ENCODE measurements around the gene RSF1. TPM values are rescaled to one million over a fixed set of nuclear protein-coding genes. Genes with fewer than 3 reads are reported as not detected.

Gene RSF1
- polyA plus RNA-seq, 1 donor (not counting 4 experiments of a cell fraction or from before 2014, with no cell fraction given): 20.9 TPM

GRCh38 chr11:77778118-77778517, 42.4 kb downstream of the RSF1 start:
- FAIRE-seq: no peak
- DNase-seq (ENCODE audit: low read depth, low spot score): no peak
- H3K79me2 ChIP-seq (ENCODE audit: control insufficient read depth, insufficient read depth, low read length): peaks cover 42% of the 10 kb centered on the region
- dilution Hi-C loops (cut with MboI; ENCODE audit: extremely low pct_ligation_motif_present, low sequenced_read_pairs): no loop called here
- no peak overlapping the region for H3K9ac ChIP-seq (ENCODE audit: control insufficient read depth, extremely low read depth, insufficient read depth, low read length)
- no peak overlapping the region for H3K4me3 ChIP-seq (ENCODE audit: control insufficient read depth in 2 of 3, extremely low read depth in 1 of 3, insufficient read depth in 2 of 3, low read depth in 1 of 3, low read length in 3 of 3)
- H3K9me1 ChIP-seq (ENCODE audit: control insufficient read depth, extremely low read depth, insufficient read depth, low read length): no peaks in the 10 kb centered on the region
- H3K4me2 ChIP-seq (ENCODE audit: control insufficient read depth, extremely low read depth, insufficient read depth, low read depth, low read length): no peak overlapping the region
- no peaks in the 10 kb centered on the region for H3K4me1 ChIP-seq (ENCODE audit: control insufficient read depth, extremely low read depth, insufficient read depth, low read length)
- H4K20me1 ChIP-seq (ENCODE audit: control insufficient read depth, extremely low read depth, insufficient read depth, low read length): no peaks in the 10 kb centered on the region
- no peaks in the 10 kb centered on the region for H3K9me3 ChIP-seq (ENCODE audit: control insufficient read depth, low read depth, low read length)
- no peak overlapping the region for H3K27ac ChIP-seq (ENCODE audit: control insufficient read depth, insufficient read depth, low read length)
- H3K27me3 ChIP-seq (ENCODE audit: control insufficient read depth, extremely low read depth, insufficient read depth, low read length): no peaks in the 10 kb centered on the region
- H3K36me3 ChIP-seq (ENCODE audit: control insufficient read depth in 2 of 2, extremely low read depth in 1 of 2, insufficient read depth in 2 of 2, low read length in 2 of 2): no peaks in the 10 kb centered on the region
- TF ChIP-seq CTCF (optimal IDR thresholded peaks at IDR 0.05 in 1 of 3, IDR thresholded peaks at IDR 0.05 in 1 of 3, conservative IDR thresholded peaks at IDR 0.05 in 1 of 3; ENCODE audit: extremely low read depth in 1 of 3, insufficient read depth in 2 of 3, low read length in 3 of 3) (no peak), EZH2 (IDR thresholded peaks at IDR 0.05; ENCODE audit: low read length) (no peak)
- H2AFZ ChIP-seq (ENCODE audit: control insufficient read depth, low read length): no peak overlapping the region

- no peak overlapping the region for H3K27ac ChIP-seq (ENCODE audit: control insufficient read depth, insufficient read depth, low read length)
- no peak overlapping the region for H2AFZ ChIP-seq (ENCODE audit: control insufficient read depth, low read length)
- H3K4me2 ChIP-seq (ENCODE audit: control insufficient read depth, extremely low read depth, insufficient read depth, low read depth, low read length): no peak overlapping the region
- H3K27me3 ChIP-seq (ENCODE audit: control insufficient read depth, extremely low read depth, insufficient read depth, low read length): no peaks in the 10 kb centered on the region
- no peak for FAIRE-seq
- TF ChIP-seq EZH2 (IDR thresholded peaks at IDR 0.05; ENCODE audit: low read length) (no peak), CTCF (optimal IDR thresholded peaks at IDR 0.05 in 1 of 3, IDR thresholded peaks at IDR 0.05 in 1 of 3, conservative IDR thresholded peaks at IDR 0.05 in 1 of 3; ENCODE audit: extremely low read depth in 1 of 3, insufficient read depth in 2 of 3, low read length in 3 of 3) (peak in 1 of 3 experiments; percentile 33)
- H3K4me3 ChIP-seq (ENCODE audit: control insufficient read depth in 2 of 3, extremely low read depth in 1 of 3, insufficient read depth in 2 of 3, low read depth in 1 of 3, low read length in 3 of 3): no peak overlapping the region
- H3K9me3 ChIP-seq (ENCODE audit: control insufficient read depth, low read depth, low read length): no peaks in the 10 kb centered on the region
- dilution Hi-C loops (cut with MboI; ENCODE audit: extremely low pct_ligation_motif_present, low sequenced_read_pairs): no loop called here
- no peaks in the 10 kb centered on the region for H3K9me1 ChIP-seq (ENCODE audit: control insufficient read depth, extremely low read depth, insufficient read depth, low read length)
- peaks cover 3% of the 10 kb centered on the region for H4K20me1 ChIP-seq (ENCODE audit: control insufficient read depth, extremely low read depth, insufficient read depth, low read length)
- no peaks in the 10 kb centered on the region for H3K36me3 ChIP-seq (ENCODE audit: control insufficient read depth in 2 of 2, extremely low read depth in 1 of 2, insufficient read depth in 2 of 2, low read length in 2 of 2)
- H3K9ac ChIP-seq (ENCODE audit: control insufficient read depth, extremely low read depth, insufficient read depth, low read length): no peak overlapping the region
- peaks cover 48% of the 10 kb centered on the region for H3K79me2 ChIP-seq (ENCODE audit: control insufficient read depth, insufficient read depth, low read length)
- no peak for DNase-seq (ENCODE audit: low read depth, low spot score)
- H3K4me1 ChIP-seq (ENCODE audit: control insufficient read depth, extremely low read depth, insufficient read depth, low read length): no peaks in the 10 kb centered on the region
These were observed 44.1 kb downstream of the RSF1 start for GRCh38 chr11:77776455-77776854.
